ENCODE results near the gene SSNA1.

GRCh38 chr9:137235424-137236237, 47.2 kb downstream of the SSNA1 start:
- TF ChIP-seq CTCF (IDR thresholded peaks at IDR 0.05), result no peak
- no peak for TF ChIP-seq POLR2A (IDR thresholded peaks at IDR 0.05)
